Muscle of leg (tissue), 11 donors: ENCODE data around the gene NYAP2. TPM values are rescaled to one million over a fixed set of nuclear protein-coding genes. Genes with fewer than 3 reads are reported as not detected.
A peak's percentile ranks its signal among the peaks of the same experiment; 100 is the strongest.

ENCODE experiments used
- DNase-seq: peaks from one replicate; pipeline ENCODE4 v3.0.0; 2013
- H3K27ac ChIP-seq: one replicate; pipeline ENCODE4 v1.5.1; 2013; ENCODE audit warnings: mild to moderate bottlenecking, low read length, control low read depth
- H3K27me3 ChIP-seq: one replicate; pipeline ENCODE4 v1.6.1; 2013; ENCODE audit warnings: low read length; ENCODE audit not compliant: control insufficient read depth, insufficient read depth
- H3K36me3 ChIP-seq: one replicate; pipeline ENCODE4 v1.6.1; 2013; ENCODE audit warnings: low read length; ENCODE audit not compliant: control insufficient read depth, insufficient read depth
- H3K4me1 ChIP-seq: one replicate; pipeline ENCODE4 v1.6.1; 2013; ENCODE audit warnings: low read length; ENCODE audit not compliant: control insufficient read depth, insufficient read depth
- H3K4me3 ChIP-seq: one replicate; pipeline ENCODE4 v1.5.1; 2013; ENCODE audit warnings: low read length, control low read depth
- H3K9me3 ChIP-seq: replicated peaks from 2 replicates; pipeline ENCODE4 v1.6.1; 2013; ENCODE audit warnings: low read depth, low read length; ENCODE audit not compliant: control insufficient read depth
- WGBS: methylation state at CpG from one replicate; pipeline ENCODE4 v1.1.5; 2013; ENCODE audit warnings: missing lambda C conversion rate; ENCODE audit not compliant: insufficient coverage; 5-methylcytosine and 5-hydroxymethylcytosine counted together
- polyA plus RNA-seq, 8 donors: library from polyadenylated mRNA; unstranded; fragments of 120-200 nt; gene quantifications; one replicate each; pipeline versions ENCODE4 v1.2.1 to v1.2.3, GENCODE V29; 2013; ENCODE audit warnings: inconsistent platforms in 1 of 8, low replicate concordance in 1 of 8; ENCODE audit not compliant: insufficient read length in 8 of 8, insufficient read depth in 1 of 8
- total RNA-seq: library from RNA; stranded (reverse); fragments of 120-200 nt; gene quantifications from one replicate; pipeline ENCODE4 v1.2.4, GENCODE V29; 2013

Gene NYAP2
- total and polyA plus RNA-seq, 9 donors = 0.05 to 1.4 (median 0.40) TPM

DNA sequence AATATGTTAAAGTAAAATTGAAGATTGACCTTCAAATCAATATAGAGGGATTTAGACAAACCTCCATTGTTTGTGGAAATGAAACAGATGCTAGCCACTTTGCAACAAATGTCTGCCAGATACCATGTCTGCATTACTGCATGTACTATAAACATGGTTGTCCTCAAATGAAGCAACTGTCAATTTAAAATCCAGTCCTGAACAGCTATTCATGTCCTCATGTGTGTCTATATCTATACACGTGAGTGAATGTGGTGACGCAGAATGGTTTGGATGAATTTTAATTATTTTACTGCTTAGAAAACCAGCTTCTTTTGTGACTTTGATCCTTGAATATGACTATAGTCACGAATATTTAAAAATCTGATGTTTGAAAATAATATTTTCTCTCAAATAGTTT is 71.5 kb downstream of the NYAP2 start:
- Histone ChIP-seq H3K27me3 (no peaks in the 10 kb centered on the region), H3K4me1 (no peaks in the 10 kb centered on the region), H3K36me3 (no peaks in the 10 kb centered on the region), H3K9me3 (no peaks in the 10 kb centered on the region), H3K4me3 (no peak overlapping the region), H3K27ac (no peak overlapping the region)
- no CpG with 5 or more reads among the region's 3 CpGs for WGBS
- no peak for DNase-seq

DNA sequence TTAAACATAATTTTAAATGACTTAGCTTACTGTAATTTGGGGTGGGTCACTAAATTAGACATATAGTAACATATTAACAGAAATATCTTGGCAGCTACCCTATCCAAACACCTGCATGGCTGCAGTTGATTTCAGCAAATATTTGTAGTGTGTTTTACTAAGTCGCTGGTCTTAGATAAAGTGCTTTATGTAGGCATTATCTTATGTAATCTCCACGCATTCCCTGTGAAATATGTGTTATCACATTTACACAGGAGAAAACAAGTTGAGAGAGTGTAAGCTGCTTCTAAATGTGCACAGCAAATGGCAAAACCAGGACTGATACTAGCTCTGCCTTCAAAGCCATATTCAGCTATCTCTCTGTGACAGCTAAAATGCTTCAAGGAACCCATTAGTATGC is 72.0 kb downstream of the NYAP2 start:
- H3K4me1 ChIP-seq = no peaks in the 10 kb centered on the region
- H3K27ac ChIP-seq = no peak overlapping the region
- no CpG with 5 or more reads among the region's 2 CpGs for WGBS
- DNase-seq = no peak
- no peaks in the 10 kb centered on the region for H3K27me3 ChIP-seq
- no peaks in the 10 kb centered on the region for H3K9me3 ChIP-seq
- no peaks in the 10 kb centered on the region for H3K36me3 ChIP-seq
- H3K4me3 ChIP-seq = no peak overlapping the region

DNA sequence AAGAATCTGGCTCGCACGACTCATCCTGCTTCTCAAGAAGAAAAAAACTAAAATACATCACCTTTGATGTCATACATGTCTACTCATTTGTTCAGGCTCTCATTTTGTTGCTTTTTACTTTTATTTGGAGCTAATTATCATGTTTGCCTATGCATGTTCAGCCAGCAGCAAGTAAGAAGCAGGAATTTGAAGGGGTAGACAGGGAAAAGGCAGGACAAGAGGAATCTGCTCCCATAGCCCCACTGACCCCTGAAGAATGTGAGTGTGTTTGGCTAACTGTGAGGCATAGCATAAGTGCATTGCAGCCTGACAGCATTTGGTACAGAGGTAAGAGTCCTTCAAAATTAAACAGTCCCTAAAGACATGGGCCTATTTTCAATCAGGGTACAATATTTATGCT is 72.7 kb downstream of the NYAP2 start:
- no peak for DNase-seq
- no peaks in the 10 kb centered on the region for H3K27me3 ChIP-seq
- no peak overlapping the region for H3K4me3 ChIP-seq
- no CpG with 5 or more reads among the region's 2 CpGs for WGBS
- H3K9me3 ChIP-seq = no peaks in the 10 kb centered on the region
- H3K36me3 ChIP-seq = no peaks in the 10 kb centered on the region
- no peak overlapping the region for H3K27ac ChIP-seq
- no peaks in the 10 kb centered on the region for H3K4me1 ChIP-seq

DNA sequence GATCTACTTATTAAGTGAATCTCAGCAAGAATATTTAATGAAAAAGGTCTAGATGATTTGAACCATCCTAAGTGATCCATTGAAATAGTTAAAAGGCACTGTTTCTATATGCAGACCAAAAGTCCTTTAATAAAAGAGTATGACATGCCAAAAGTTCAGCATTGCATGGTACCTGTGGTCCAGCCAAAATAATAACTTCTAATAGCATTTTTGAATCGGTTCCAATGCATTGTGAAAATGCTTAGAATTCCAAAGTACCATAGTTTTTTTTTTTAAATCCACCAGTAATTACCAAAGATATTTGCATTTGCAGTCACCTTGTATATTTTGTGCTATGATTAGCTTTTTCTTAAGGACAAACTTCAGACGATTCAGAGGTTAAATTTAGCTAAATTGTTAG is 79.9 kb downstream of the NYAP2 start:
- no peaks in the 10 kb centered on the region for H3K36me3 ChIP-seq
- H3K27me3 ChIP-seq = no peaks in the 10 kb centered on the region
- no peak overlapping the region for H3K27ac ChIP-seq
- no peaks in the 10 kb centered on the region for H3K4me1 ChIP-seq
- DNase-seq = no peak
- no peak overlapping the region for H3K4me3 ChIP-seq
- WGBS = no CpG with 5 or more reads among the region's 2 CpGs
- H3K9me3 ChIP-seq = no peaks in the 10 kb centered on the region

DNA sequence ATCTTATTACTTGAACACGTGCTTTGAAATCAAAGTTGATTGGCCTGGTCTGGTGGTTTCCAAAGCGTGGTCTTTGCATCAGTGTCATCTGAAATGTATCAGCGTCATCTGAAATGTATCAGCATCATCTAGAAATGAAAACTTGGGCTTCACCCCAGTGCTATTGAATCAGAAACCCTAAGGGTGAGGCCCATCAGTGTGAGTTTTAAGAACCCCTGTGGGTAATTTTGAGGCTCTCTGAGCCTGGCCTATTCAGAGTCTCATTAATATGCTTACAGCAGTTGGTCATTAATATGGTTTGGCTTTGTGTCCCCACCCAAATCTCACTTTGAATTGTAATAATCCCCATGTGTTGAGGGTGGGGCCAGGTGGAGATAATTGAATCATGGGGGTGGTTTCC is 85.2 kb downstream of the NYAP2 start:
- 67% methylated on average over 2 of the region's 3 CpGs for WGBS
- peaks cover 2% of the 10 kb centered on the region for H3K4me1 ChIP-seq
- no peak overlapping the region for H3K4me3 ChIP-seq
- no peaks in the 10 kb centered on the region for H3K9me3 ChIP-seq
- DNase-seq = no peak
- H3K36me3 ChIP-seq = no peaks in the 10 kb centered on the region
- no peak overlapping the region for H3K27ac ChIP-seq
- H3K27me3 ChIP-seq = no peaks in the 10 kb centered on the region

DNA sequence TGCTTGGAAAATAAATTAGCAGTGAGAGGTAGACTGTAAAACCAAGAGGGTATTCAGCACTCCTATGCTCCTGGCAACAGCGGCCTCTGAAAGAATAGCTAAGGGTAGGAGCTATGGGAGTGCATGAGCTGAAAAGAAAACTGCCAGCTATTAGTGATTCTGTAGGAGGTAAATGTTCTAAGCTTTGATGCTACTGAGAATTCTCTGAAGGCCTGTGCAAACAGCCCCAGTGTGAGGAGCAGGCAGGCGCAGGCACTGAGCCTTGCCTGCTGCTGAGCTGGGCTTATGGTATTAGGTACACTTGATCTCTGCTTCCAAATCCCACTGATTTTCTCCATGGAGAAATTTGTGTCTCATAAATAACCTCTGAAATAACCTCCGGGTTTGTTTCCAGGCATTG is 86.7 kb downstream of the NYAP2 start:
- H3K9me3 ChIP-seq = no peaks in the 10 kb centered on the region
- no peaks in the 10 kb centered on the region for H3K36me3 ChIP-seq
- H3K4me1 ChIP-seq = peaks cover 2% of the 10 kb centered on the region
- DNase-seq = peak; percentile 13
- 93% methylated on average over 1 of the region's 3 CpGs for WGBS
- H3K27ac ChIP-seq = no peak overlapping the region
- H3K27me3 ChIP-seq = no peaks in the 10 kb centered on the region
- no peak overlapping the region for H3K4me3 ChIP-seq

DNA sequence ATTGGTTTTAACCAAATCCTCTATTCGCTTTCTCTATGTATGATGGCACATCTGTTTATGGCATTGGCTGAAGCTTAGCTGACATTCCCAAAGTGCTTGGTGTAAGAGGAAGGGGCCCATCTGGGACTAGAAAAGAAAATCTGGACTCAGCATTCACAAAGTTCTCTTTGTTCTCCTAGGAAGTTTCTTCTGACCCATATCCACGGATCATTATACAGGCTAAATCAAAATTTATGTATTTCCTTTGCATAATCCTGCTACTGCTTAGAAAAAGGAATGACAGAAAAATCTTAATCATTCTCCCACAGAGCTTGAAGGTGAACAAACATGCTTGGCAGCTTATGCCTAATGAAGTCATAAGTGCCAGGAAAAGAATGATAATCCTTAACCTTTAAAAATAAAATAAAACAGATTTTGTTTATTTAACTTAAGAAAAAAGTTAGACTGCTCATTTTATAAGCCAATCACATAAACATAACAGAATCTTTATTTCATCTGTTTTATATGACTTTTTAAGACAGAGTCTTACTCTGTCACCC is 88.4 kb downstream of the NYAP2 start:
- no CpG with 5 or more reads among the region's 2 CpGs for WGBS
- DNase-seq = peak; percentile 9

DNA sequence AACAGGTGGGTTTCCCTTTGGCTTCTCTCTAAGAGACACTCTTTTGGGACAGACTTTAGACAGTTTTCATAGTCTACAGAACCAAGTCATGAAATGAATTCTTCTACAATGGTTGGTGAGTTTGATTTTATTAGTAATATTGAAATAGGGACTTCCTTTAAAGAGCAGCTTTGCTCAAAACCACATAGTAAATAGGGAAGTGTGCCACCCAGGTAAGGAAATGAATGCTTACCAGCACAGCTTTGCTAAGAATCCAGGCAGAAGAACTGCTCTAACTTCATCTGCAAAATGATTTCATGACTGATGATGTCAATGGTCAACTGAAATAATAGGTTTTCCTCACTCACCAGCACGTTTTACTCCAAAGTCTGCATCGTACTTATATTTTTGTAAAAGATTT is 89.2 kb downstream of the NYAP2 start:
- Histone ChIP-seq H3K4me1 (peaks cover 2% of the 10 kb centered on the region), H3K27ac (no peak overlapping the region), H3K27me3 (no peaks in the 10 kb centered on the region), H3K36me3 (no peaks in the 10 kb centered on the region), H3K9me3 (no peaks in the 10 kb centered on the region), H3K4me3 (no peak overlapping the region)
- WGBS = no CpG with 5 or more reads among the region's 2 CpGs
- DNase-seq = no peak

More for the DNA sequence above, 88.4 kb downstream of the NYAP2 start:
- no peaks in the 10 kb centered on the region for H3K36me3 ChIP-seq
- no peak overlapping the region for H3K4me3 ChIP-seq
- no peak overlapping the region for H3K27ac ChIP-seq
- no peaks in the 10 kb centered on the region for H3K9me3 ChIP-seq
- no peaks in the 10 kb centered on the region for H3K27me3 ChIP-seq
- H3K4me1 ChIP-seq = peaks cover 2% of the 10 kb centered on the region

DNA sequence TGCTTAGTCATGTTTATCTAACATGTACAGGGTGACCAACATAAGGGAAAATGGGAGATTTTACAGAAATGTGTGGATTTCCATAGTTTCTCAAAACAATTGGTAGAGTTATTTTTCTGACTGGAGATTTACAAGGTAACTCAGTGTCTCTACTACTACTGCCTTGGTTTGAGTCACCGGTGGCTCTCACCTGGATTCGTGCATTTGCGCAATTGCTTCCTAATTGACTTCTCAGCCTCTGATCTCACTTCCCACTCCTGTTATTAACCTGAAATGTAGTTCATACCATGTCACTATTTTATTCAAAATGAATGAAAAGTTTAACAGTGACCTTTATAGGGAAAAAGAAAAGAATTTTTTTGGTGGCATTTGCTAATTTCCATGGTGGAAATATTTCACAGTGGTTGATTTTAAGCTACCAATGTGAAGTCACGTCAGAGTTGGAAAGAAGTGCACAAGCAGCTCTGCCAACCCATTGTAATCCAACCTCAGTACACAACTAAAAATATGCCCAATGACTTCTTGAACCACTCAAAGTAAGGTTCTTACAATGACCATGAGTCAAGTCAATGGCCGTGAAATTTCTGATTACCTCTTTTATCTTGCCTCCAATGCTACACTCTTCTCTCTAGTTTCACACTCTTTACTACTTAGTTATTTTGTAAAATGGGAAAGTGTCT is 94.0 kb downstream of the NYAP2 start:
- Histone ChIP-seq H3K36me3 (no peaks in the 10 kb centered on the region), H3K4me1 (no peaks in the 10 kb centered on the region), H3K4me3 (no peak overlapping the region), H3K27ac (no peak overlapping the region), H3K27me3 (no peaks in the 10 kb centered on the region), H3K9me3 (no peaks in the 10 kb centered on the region)
- WGBS = no CpG with 5 or more reads among the region's 5 CpGs
- DNase-seq = no peak

DNA sequence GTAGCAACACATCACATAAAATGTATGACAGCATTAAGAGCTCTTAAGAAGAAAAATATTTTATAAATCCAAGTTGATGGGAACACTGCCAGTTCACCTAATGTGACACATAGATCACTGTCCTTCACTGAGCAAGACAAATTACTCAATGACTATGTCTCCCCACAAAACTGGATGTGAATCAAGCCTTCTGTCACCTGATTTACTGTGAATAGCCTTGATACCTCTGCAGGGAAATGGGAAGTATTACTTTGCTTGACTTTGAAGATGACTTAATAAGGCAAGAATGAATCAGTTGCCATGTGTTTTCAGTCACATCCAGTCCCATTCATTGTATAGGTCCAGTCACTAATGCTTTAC is 94.6 kb downstream of the NYAP2 start:
- H3K9me3 ChIP-seq = no peaks in the 10 kb centered on the region
- no peak for DNase-seq

DNA sequence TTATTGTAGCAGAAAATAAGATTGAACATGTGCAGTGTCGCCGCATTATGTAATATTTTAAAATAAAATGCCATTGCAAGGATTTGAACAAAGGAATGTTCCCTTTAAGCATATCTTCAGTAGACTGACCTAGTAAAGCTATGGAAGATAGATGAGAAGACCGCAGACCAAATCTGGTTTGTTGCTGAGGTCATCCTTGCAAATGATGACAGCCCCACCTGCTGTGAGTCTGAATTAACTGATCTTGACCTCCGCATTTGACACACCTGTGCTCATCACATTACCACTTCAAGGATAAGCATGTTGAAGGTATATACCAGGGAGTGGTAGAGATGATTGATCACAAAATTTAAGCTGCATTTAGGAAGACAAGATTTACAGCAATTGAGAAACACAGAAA is 96.2 kb downstream of the NYAP2 start:
- Histone ChIP-seq H3K4me3 (no peak overlapping the region), H3K4me1 (no peaks in the 10 kb centered on the region), H3K27ac (no peak overlapping the region), H3K27me3 (no peaks in the 10 kb centered on the region), H3K36me3 (no peaks in the 10 kb centered on the region), H3K9me3 (no peaks in the 10 kb centered on the region)
- no peak for DNase-seq
- WGBS = no CpG with 5 or more reads among the region's 4 CpGs

More for the DNA sequence above, 94.6 kb downstream of the NYAP2 start:
- H3K36me3 ChIP-seq = no peaks in the 10 kb centered on the region
- H3K27me3 ChIP-seq = no peaks in the 10 kb centered on the region
- no peak overlapping the region for H3K27ac ChIP-seq
- H3K4me1 ChIP-seq = no peaks in the 10 kb centered on the region
- H3K4me3 ChIP-seq = no peak overlapping the region
